Ovary (tissue), 9 donors: ENCODE measurements around the gene CCL11. TPM values are rescaled to one million over a fixed set of nuclear protein-coding genes. Genes with fewer than 3 reads are reported as not detected.

ENCODE experiments used
- DNase-seq, 5 donors: peaks; one replicate each; pipeline ENCODE4 v3.0.0-alpha.2; 2019 to 2020
- H3K27ac ChIP-seq, 2 donors: fragments of 200-600 bp; one replicate each; pipeline versions ENCODE4 v1.5.1 to v1.8.0; 2019 to 2022
- H3K27me3 ChIP-seq: fragments of 200-600 bp; one replicate; pipeline ENCODE4 v1.8.0; 2022
- H3K36me3 ChIP-seq: fragments of 200-600 bp; sonication (generic); one replicate; pipeline ENCODE4 v1.5.1; 2019
- H3K4me1 ChIP-seq: one replicate; pipeline ENCODE4 v1.8.1; 2013; ENCODE audit warnings: mild to moderate bottlenecking, moderate library complexity; ENCODE audit not compliant: insufficient read depth
- H3K4me3 ChIP-seq: fragments of 200-600 bp; sonication (generic); one replicate; pipeline ENCODE4 v1.5.1; 2017
- H3K9me3 ChIP-seq, 2 donors: fragments of 200-600 bp in 1 of 2; sonication (generic) in 1 of 2; one replicate each; pipeline versions ENCODE4 v1.5.1 to v1.8.1; 2013 to 2019; ENCODE audit warnings: mild to moderate bottlenecking in 1 of 2, moderate library complexity in 1 of 2
- CTCF ChIP-seq, 3 donors: fragments of 450-650 bp in 2 of 3; fragments of 200-600 bp in 1 of 3; IDR thresholded peaks; one replicate each; pipeline versions ENCODE4 v1.5.1 to v1.8.0; 2016 to 2022; ENCODE audit warnings: antibody characterized with exemption in 3 of 3, mild to moderate bottlenecking in 1 of 3
- EP300 ChIP-seq: sonication (generic); formaldehyde crosslinking; IDR thresholded peaks from one replicate; pipeline ENCODE4 v1.6.1; 2017; ENCODE audit warnings: antibody characterized with exemption
- POLR2A ChIP-seq: fragments of 450-650 bp; IDR thresholded peaks from one replicate; pipeline ENCODE4 v1.6.1; 2017; ENCODE audit warnings: antibody characterized with exemption, mild to moderate bottlenecking, moderate library complexity
- WGBS, 3 donors: extraction: QIAGEN DNeasy Blood & Tissue Kit in 1 of 3; methylation state at CpG; one replicate each; pipeline versions ENCODE4 v1.1.5 to v1.1.7; 2013 to 2017; 5-methylcytosine and 5-hydroxymethylcytosine counted together
- intact Hi-C, 4 donors: fragments of 100-400 bp; cut with DNase I; formaldehyde crosslinking; loops; one replicate each; pipeline versions ENCODE4 v1.11.0 to v1.15.1; 2022 to 2023
- polyA plus RNA-seq, 2 donors: library from polyadenylated mRNA; stranded (reverse); fragments of 200-250 nt in 1 of 2; fragments of 350-450 nt in 1 of 2; fragmentation: Illumina TruSeq in 1 of 2; extraction: RNeasy Lipid Tissue Mini Kit (QIAGEN cat#74804) in 1 of 2; gene quantifications; one replicate each; pipeline ENCODE4 v1.2.3, GENCODE V29; 2013 to 2014
- total RNA-seq, 7 donors: library from RNA; depleted of rRNA in 2 of 7; stranded (reverse); fragments of >200 nt in 2 of 7; fragmentation: NEBNext Ultra II Directional in 3 of 7; extraction: Animal tissue kit (Norgen Biotek cat#: 25700) in 3 of 7; gene quantifications; one replicate each; pipeline versions ENCODE4 v1.1.0 to v1.2.4, GENCODE V29; 2016 to 2023
- donor health status: DM: no; HTN: no; CAD: no; lungs with moderate emphysema.
- donor health status: DM: no; HTN: no; CAD: no.
- donor health status: Bipolar disorder and iron deficiency.
- donor health status: DM: yes; HTN: yes; CAD: no.
- donor health status: DM: no; HTN: no; CAD: no.
- donor health status: DM: yes; HTN: yes; CAD: no.

CCL11 gene
- total and polyA plus RNA-seq, 9 donors, result 0.35 to 2.0 TPM; not detected in 7

- intact Hi-C loops, result loop anchor here in 1 of 4 donors (10.0 kb wide), 1 partner anchor 864 kb away; the partner anchor contains the start of gene RAD51D
- Histone ChIP-seq H3K27me3 (no peaks in the 10 kb centered on the region), H3K4me3 (no peak overlapping the region), H3K36me3 (no peaks in the 10 kb centered on the region), H3K27ac (no peak overlapping the region), H3K9me3 (no peaks in the 10 kb centered on the region), H3K4me1 (peaks cover 16% of the 10 kb centered on the region)
- DNase-seq, result no peak
- WGBS, 3 donors, result 93 to 97% (median 96%) methylated on average over 3 of the region's 3 CpGs
- no peak for TF ChIP-seq EP300
- no peak for TF ChIP-seq POLR2A
- TF ChIP-seq CTCF (IDR thresholded peaks at IDR 0.05), result no peak
These were observed 34.4 kb upstream of the CCL11 start for GRCh38 chr17:34251186-34251585.

DNA sequence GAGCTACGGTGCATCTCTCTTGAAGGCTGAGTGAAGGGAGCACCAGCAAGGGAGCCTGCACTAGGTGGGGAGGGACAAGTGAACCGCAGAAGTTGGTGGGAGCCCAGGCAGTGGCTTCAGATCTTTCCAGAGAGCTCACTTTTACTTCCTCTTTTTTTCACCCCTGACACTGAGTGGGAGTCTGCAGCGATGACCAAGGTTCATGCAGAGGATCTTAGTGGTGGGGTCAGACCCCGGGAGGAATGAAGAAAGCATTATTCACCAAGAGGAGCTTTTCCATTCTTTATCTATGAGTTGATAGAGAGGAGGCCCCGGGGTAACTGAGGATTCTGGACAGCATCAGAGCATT, 33.5 kb upstream of the CCL11 start:
- Histone ChIP-seq H3K36me3 (no peaks in the 10 kb centered on the region), H3K27me3 (no peaks in the 10 kb centered on the region), H3K4me3 (no peak overlapping the region), H3K4me1 (peaks cover 16% of the 10 kb centered on the region), H3K27ac (no peak overlapping the region), H3K9me3 (no peaks in the 10 kb centered on the region)
- TF ChIP-seq EP300 (no peak), CTCF (IDR thresholded peaks at IDR 0.05) (no peak), POLR2A (no peak)
- intact Hi-C loops, result loop anchor here in 1 of 4 donors (10.0 kb wide), 1 partner anchor 863 kb away; the partner anchor contains the start of gene RAD51D
- WGBS, 3 donors, result 9 to 13% (median 12%) methylated on average over 5 of the region's 5 CpGs
- DNase-seq, result peak in 1 of 5 donors; percentile 13

DNA sequence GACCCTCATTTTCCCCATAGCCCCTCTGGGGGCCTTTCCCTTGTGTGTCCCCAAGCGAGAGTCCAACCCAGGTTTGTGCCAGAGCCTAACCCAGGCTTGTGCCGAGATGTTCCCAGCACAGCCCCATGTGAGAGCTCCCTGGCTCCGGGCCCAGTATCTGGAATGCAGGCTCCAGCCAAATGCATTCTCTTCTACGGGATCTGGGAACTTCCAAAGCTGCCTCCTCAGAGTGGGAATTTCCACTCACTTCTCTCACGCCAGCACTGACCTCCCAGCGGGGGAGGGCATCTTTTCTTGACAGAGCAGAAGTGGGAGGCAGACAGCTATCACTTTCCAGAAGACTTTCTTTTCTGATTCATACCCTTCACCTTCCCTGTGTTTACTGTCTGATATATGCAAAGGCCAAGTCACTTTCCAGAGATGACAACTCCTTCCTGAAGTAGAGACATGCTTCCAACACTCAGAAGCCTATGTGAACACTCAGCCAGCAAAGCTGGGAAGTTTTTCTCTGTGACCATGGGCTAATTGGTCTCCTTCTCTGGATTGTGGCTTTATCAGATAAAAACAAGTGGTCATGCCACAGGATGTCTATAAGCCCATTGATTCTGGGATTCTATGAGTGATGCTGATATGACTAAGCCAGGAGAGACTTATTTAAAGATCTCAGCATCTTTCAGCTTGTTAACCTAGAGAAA, 33.0 kb upstream of the CCL11 start:
- Histone ChIP-seq H3K9me3 (no peaks in the 10 kb centered on the region), H3K4me3 (no peak overlapping the region), H3K27ac (no peak overlapping the region), H3K4me1 (peaks cover 16% of the 10 kb centered on the region), H3K36me3 (no peaks in the 10 kb centered on the region), H3K27me3 (no peaks in the 10 kb centered on the region)
- intact Hi-C loops, result loop anchor here in 1 of 4 donors (10.0 kb wide), 1 partner anchor 862 kb away; the partner anchor contains the start of gene RAD51D
- peak; percentile 22 for TF ChIP-seq EP300
- TF ChIP-seq CTCF (IDR thresholded peaks at IDR 0.05), result no peak
- DNase-seq, result peak; percentile 88 to 95 (median 89)
- 0 to 2% (median 1%) methylated on average over 6 of the region's 6 CpGs for WGBS, 3 donors

GRCh38 chr17:34253139-34253525, 32.4 kb upstream of the CCL11 start:
- no peak overlapping the region for H3K27ac ChIP-seq

More at GRCh38 chr17:34253139-34253525, 32.4 kb upstream of the CCL11 start:
- no peaks in the 10 kb centered on the region for H3K27me3 ChIP-seq
- 67 to 79% (median 79%) methylated on average over 3 of the region's 3 CpGs for WGBS, 3 donors
- TF ChIP-seq EP300, result no peak
- no peak for TF ChIP-seq POLR2A
- TF ChIP-seq CTCF (IDR thresholded peaks at IDR 0.05), result no peak
- H3K4me3 ChIP-seq, result no peak overlapping the region
- intact Hi-C loops, result loop anchor here in 1 of 4 donors (10.0 kb wide), 1 partner anchor 862 kb away; the partner anchor contains the start of gene RAD51D
- no peaks in the 10 kb centered on the region for H3K36me3 ChIP-seq
- H3K4me1 ChIP-seq, result peaks cover 15% of the 10 kb centered on the region
- no peaks in the 10 kb centered on the region for H3K9me3 ChIP-seq
- DNase-seq, result no peak
